Mesendoderm (in vitro differentiated cells): ENCODE data around the gene TREH.

Experiments
- DNase-seq: peaks from one replicate; pipeline ENCODE4 v3.0.0; 2013
- H2AK5ac ChIP-seq: 2 replicates; pipeline ENCODE4 v1.6.1; 2013; ENCODE audit warnings: low read length, inconsistent platforms
- H2BK120ac ChIP-seq: 2 replicates; pipeline ENCODE4 v1.6.1; 2013; ENCODE audit warnings: low read depth, mild to moderate bottlenecking, low read length, moderate library complexity, mixed read lengths
- H2BK15ac ChIP-seq: replicated peaks from 2 replicates; pipeline ENCODE4 v1.6.1; 2013; ENCODE audit warnings: low read depth, mild to moderate bottlenecking, moderate library complexity
- H2BK5ac ChIP-seq: 2 replicates; pipeline ENCODE4 v1.6.1; 2013; ENCODE audit warnings: low read length, inconsistent platforms
- H3K18ac ChIP-seq: 2 replicates; pipeline ENCODE4 v1.6.1; 2013; ENCODE audit warnings: mild to moderate bottlenecking, low read length, mixed read lengths
- H3K23ac ChIP-seq: one replicate; pipeline ENCODE4 v1.6.1; 2013; ENCODE audit warnings: low read length
- H3K27ac ChIP-seq: 2 replicates; pipeline ENCODE4 v1.5.1; 2013; ENCODE audit warnings: low read depth, mild to moderate bottlenecking, inconsistent platforms, low read length, moderate library complexity
- H3K27me3 ChIP-seq: 2 replicates; pipeline ENCODE4 v1.6.1; 2013; ENCODE audit warnings: low read length, control low read depth, mild to moderate bottlenecking, inconsistent platforms; ENCODE audit not compliant: insufficient read depth, poor library complexity
- H3K36me3 ChIP-seq: 2 replicates; pipeline ENCODE4 v1.6.1; 2013; ENCODE audit warnings: low read length, inconsistent platforms; ENCODE audit not compliant: control insufficient read depth, insufficient read depth
- H3K4ac ChIP-seq: one replicate; pipeline ENCODE4 v1.6.1; 2013; ENCODE audit warnings: low read depth, mild to moderate bottlenecking, low read length, moderate library complexity
- H3K4me1 ChIP-seq: 2 replicates; pipeline ENCODE4 v1.6.1; 2013; ENCODE audit warnings: low read depth, low read length, inconsistent platforms; ENCODE audit not compliant: control insufficient read depth
- H3K4me2 ChIP-seq: 2 replicates; pipeline ENCODE4 v1.6.1; 2013; ENCODE audit warnings: low read length
- H3K4me3 ChIP-seq: 2 replicates; pipeline ENCODE4 v1.5.1; 2013; ENCODE audit warnings: mild to moderate bottlenecking, low read length
- H3K56ac ChIP-seq: one replicate; pipeline ENCODE4 v1.6.1; 2013; ENCODE audit warnings: low read length
- H3K79me1 ChIP-seq: 2 replicates; pipeline ENCODE4 v1.6.1; 2013; ENCODE audit warnings: low read length, inconsistent platforms
- H3K79me2 ChIP-seq: 2 replicates; pipeline ENCODE4 v1.6.1; 2013; ENCODE audit warnings: mild to moderate bottlenecking, low read length; ENCODE audit not compliant: control insufficient read depth, insufficient read depth
- H3K9ac ChIP-seq: 2 replicates; pipeline ENCODE4 v1.6.1; 2013; ENCODE audit warnings: low read length, inconsistent platforms
- H4K5ac ChIP-seq: one replicate; pipeline ENCODE4 v1.6.1; 2013; ENCODE audit warnings: low read length
- H4K8ac ChIP-seq: one replicate; pipeline ENCODE4 v1.6.1; 2013; ENCODE audit warnings: low read depth, mild to moderate bottlenecking, control low read depth, low read length, moderate library complexity
- WGBS: extraction: QIAGEN DNeasy Blood & Tissue Kit; methylation state at CpG from one replicate; pipeline ENCODE4 v1.1.7; 2013; ENCODE audit warnings: low lambda C conversion rate, missing lambda C conversion rate; ENCODE audit not compliant: insufficient coverage; ENCODE audit errors: extremely low coverage; 5-methylcytosine and 5-hydroxymethylcytosine counted together

Gene TREH

DNA sequence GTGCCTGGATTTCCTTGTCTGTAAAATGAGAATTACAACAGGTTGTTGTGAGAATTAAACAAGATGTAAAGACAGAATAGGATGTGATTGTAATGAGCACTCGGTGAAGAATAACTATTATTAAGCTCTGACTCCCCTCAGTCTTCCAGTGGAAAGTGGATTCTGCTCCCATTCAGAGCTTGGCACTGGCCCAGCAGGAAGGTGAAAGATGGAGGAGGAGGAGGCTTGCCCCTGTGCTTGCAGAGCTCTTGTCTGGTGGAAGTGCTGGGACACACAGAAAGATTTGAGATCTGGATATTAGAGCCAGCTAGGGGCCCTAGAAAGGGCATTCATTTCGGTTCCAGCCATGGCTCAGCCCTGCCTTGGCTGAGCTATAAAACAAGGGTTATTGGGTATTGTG, 43.8 kb downstream of the TREH start:
- no peak overlapping the region for H2BK5ac ChIP-seq
- H3K9ac ChIP-seq = peak overlapping the region; percentile 77
- no peaks in the 10 kb centered on the region for H3K36me3 ChIP-seq
- no peak for DNase-seq
- H3K18ac ChIP-seq = no peak overlapping the region
- no peak overlapping the region for H4K8ac ChIP-seq
- H3K56ac ChIP-seq = peak overlapping the region; percentile 90
- H2BK15ac ChIP-seq = no peak overlapping the region
- no CpG with 5 or more reads among the region's 2 CpGs for WGBS
- no peak overlapping the region for H3K4me3 ChIP-seq
- H2BK120ac ChIP-seq = no peak overlapping the region
- no peak overlapping the region for H3K27ac ChIP-seq
- peak overlapping the region; percentile 80 for H3K4me2 ChIP-seq
- no peak overlapping the region for H3K23ac ChIP-seq
- no peak overlapping the region for H4K5ac ChIP-seq
- H3K4me1 ChIP-seq = peaks cover 7% of the 10 kb centered on the region
- no peak overlapping the region for H3K4ac ChIP-seq
- no peak overlapping the region for H2AK5ac ChIP-seq
- H3K27me3 ChIP-seq = no peaks in the 10 kb centered on the region
- H3K79me2 ChIP-seq = no peaks in the 10 kb centered on the region
- H3K79me1 ChIP-seq = no peaks in the 10 kb centered on the region

DNA sequence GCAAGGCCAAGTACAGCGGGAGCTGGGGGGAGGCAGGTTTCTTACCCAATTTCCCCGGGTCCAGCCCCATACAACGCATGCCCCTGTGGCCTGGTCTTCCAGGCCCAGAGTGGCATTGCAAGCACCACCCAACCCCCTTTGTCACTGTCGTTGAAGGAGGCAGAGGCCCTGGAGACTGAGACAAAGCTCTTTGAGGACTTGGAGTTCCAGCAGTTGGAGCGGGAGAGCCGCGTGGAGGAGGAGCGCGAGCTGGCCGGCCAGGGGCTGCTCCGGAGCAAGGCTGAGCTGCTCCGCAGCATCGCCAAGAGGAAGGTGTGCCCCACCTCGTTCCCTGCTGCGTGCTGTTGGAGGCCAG, 44.2 kb downstream of the TREH start:
- no peak overlapping the region for H2AK5ac ChIP-seq
- no CpG with 5 or more reads among the region's 15 CpGs for WGBS
- H3K27me3 ChIP-seq = no peaks in the 10 kb centered on the region
- no peak overlapping the region for H2BK15ac ChIP-seq
- H4K5ac ChIP-seq = no peak overlapping the region
- H3K79me2 ChIP-seq = no peaks in the 10 kb centered on the region
- no peak overlapping the region for H3K23ac ChIP-seq
- H4K8ac ChIP-seq = no peak overlapping the region
- H3K56ac ChIP-seq = peak overlapping the region; percentile 90
- peaks cover 7% of the 10 kb centered on the region for H3K4me1 ChIP-seq
- DNase-seq = no peak
- no peaks in the 10 kb centered on the region for H3K79me1 ChIP-seq
- no peaks in the 10 kb centered on the region for H3K36me3 ChIP-seq
- no peak overlapping the region for H3K18ac ChIP-seq
- H3K4me3 ChIP-seq = peak overlapping the region; percentile 27
- H2BK120ac ChIP-seq = no peak overlapping the region
- H3K9ac ChIP-seq = peak overlapping the region; percentile 77
- no peak overlapping the region for H3K4ac ChIP-seq
- peak overlapping the region; percentile 15 for H3K27ac ChIP-seq
- peak overlapping the region; percentile 80 for H3K4me2 ChIP-seq
- no peak overlapping the region for H2BK5ac ChIP-seq

GRCh38 chr11:118634431-118635236, 44.8 kb downstream of the TREH start:
- Histone ChIP-seq H3K9ac (peak overlapping the region; percentile 77), H3K18ac (no peak overlapping the region), H3K79me1 (no peaks in the 10 kb centered on the region), H2BK120ac (no peak overlapping the region), H3K79me2 (no peaks in the 10 kb centered on the region), H3K56ac (peak overlapping the region; percentile 90), H4K8ac (no peak overlapping the region), H3K23ac (no peak overlapping the region), H4K5ac (no peak overlapping the region), H2AK5ac (no peak overlapping the region), H3K4me1 (peaks cover 7% of the 10 kb centered on the region), H3K36me3 (no peaks in the 10 kb centered on the region), H3K4me2 (peak overlapping the region; percentile 80), H3K4me3 (peak overlapping the region; percentile 27), H2BK5ac (no peak overlapping the region), H3K4ac (no peak overlapping the region), H3K27me3 (no peaks in the 10 kb centered on the region), H2BK15ac (no peak overlapping the region), H3K27ac (peak overlapping the region; percentile 15)
- WGBS = no CpG with 5 or more reads among the region's 41 CpGs
- DNase-seq = peak; percentile 93

DNA sequence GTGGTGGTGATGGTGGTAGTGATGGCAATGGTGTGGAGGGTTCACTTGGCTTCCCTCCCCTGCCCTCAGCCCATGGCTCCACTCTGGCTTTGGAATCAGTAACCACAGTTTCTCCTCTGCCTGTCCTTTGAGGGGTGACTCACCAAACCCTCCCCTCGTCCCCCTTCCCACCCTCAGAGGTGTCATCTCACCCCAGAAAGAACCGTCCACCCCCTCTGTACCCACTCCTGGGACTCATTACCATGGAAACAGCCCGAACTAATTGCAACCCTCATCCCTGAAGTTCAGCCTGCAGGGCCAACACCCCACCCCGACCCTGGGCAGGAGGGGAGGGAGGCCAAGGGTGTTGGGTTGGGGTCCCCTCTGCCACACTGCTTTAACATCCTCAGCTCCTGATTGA, 45.5 kb downstream of the TREH start:
- H2AK5ac ChIP-seq = no peak overlapping the region
- no peak overlapping the region for H2BK120ac ChIP-seq
- H3K18ac ChIP-seq = no peak overlapping the region
- no peak overlapping the region for H4K8ac ChIP-seq
- no peak overlapping the region for H2BK15ac ChIP-seq
- no peak overlapping the region for H3K4me2 ChIP-seq
- peak overlapping the region; percentile 6 for H3K27ac ChIP-seq
- H3K4me1 ChIP-seq = peaks cover 7% of the 10 kb centered on the region
- no peak overlapping the region for H3K23ac ChIP-seq
- no peak overlapping the region for H3K4ac ChIP-seq
- H3K79me2 ChIP-seq = no peaks in the 10 kb centered on the region
- peak overlapping the region; percentile 90 for H3K56ac ChIP-seq
- H3K4me3 ChIP-seq = no peak overlapping the region
- no peak overlapping the region for H2BK5ac ChIP-seq
- no peaks in the 10 kb centered on the region for H3K27me3 ChIP-seq
- H3K79me1 ChIP-seq = no peaks in the 10 kb centered on the region
- H3K36me3 ChIP-seq = no peaks in the 10 kb centered on the region
- peak overlapping the region; percentile 5 for H3K9ac ChIP-seq
- WGBS = no CpG with 5 or more reads among the region's 4 CpGs
- no peak for DNase-seq
- no peak overlapping the region for H4K5ac ChIP-seq

DNA sequence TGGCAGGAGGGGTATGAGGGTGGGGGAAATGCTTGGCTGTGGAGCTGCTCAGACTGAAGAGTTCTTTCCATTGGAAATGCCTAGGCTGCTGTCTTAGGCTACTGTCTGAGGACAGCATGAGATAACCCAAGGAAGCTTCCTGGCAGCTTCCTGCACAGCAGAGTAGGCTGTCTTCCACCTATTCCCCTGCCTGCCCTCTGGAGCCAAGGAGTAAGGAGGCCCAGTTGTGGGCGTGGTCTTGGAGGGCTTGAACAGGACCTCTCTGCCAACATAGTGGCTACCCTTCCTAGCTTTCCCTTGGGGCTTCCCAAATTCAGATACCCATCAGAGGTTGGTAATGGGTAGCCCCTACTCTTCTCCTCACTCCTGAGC, 46.1 kb downstream of the TREH start:
- no CpG with 5 or more reads among the region's 1 CpG for WGBS
- no peaks in the 10 kb centered on the region for H3K79me2 ChIP-seq

More for the DNA sequence above, 46.1 kb downstream of the TREH start:
- Histone ChIP-seq H3K4me1 (peaks cover 7% of the 10 kb centered on the region), H3K4ac (no peak overlapping the region), H4K8ac (no peak overlapping the region), H3K23ac (no peak overlapping the region), H3K27me3 (no peaks in the 10 kb centered on the region), H3K4me2 (no peak overlapping the region), H4K5ac (no peak overlapping the region), H3K18ac (no peak overlapping the region), H2AK5ac (no peak overlapping the region), H3K56ac (no peak overlapping the region), H3K27ac (no peak overlapping the region), H3K79me1 (no peaks in the 10 kb centered on the region), H2BK120ac (no peak overlapping the region), H2BK15ac (no peak overlapping the region), H2BK5ac (no peak overlapping the region), H3K36me3 (no peaks in the 10 kb centered on the region), H3K9ac (no peak overlapping the region), H3K4me3 (no peak overlapping the region)
- DNase-seq = no peak
